Small intestine (tissue), 7 donors: ENCODE results near the gene FBN3. TPM values are rescaled to one million over a fixed set of nuclear protein-coding genes. Genes with fewer than 3 reads are reported as not detected.

Experiments used
- DNase-seq, 2 donors: peaks; one replicate each; pipeline versions ENCODE4 v3.0.0 to v3.0.0-alpha.2; 2013
- FAIRE-seq: peaks from 2 replicates; lab custom pipeline; 2012; peaks lifted over from hg19 to GRCh38; lab: Jason Lieb, UNC
- H3K27ac ChIP-seq, 3 donors: one replicate each; pipeline ENCODE4 v1.5.1; 2013; ENCODE audit warnings: low read length in 2 of 3, mild to moderate bottlenecking in 2 of 3, control low read depth in 1 of 3, inconsistent platforms in 1 of 3, low read depth in 1 of 3, moderate library complexity in 1 of 3
- H3K27me3 ChIP-seq, 3 donors: one replicate each; pipeline ENCODE4 v1.6.1; 2013; ENCODE audit warnings: low read length in 3 of 3, inconsistent platforms in 1 of 3; ENCODE audit not compliant: control insufficient read depth in 3 of 3, insufficient read depth in 3 of 3
- H3K36me3 ChIP-seq, 3 donors: one replicate each; pipeline ENCODE4 v1.6.1; 2013; ENCODE audit warnings: low read length in 3 of 3, inconsistent platforms in 1 of 3, low read depth in 1 of 3, mild to moderate bottlenecking in 1 of 3, moderate library complexity in 1 of 3; ENCODE audit not compliant: control insufficient read depth in 3 of 3, insufficient read depth in 2 of 3
- H3K4me1 ChIP-seq, 3 donors: one replicate each; pipeline ENCODE4 v1.6.1; 2013; ENCODE audit warnings: low read length in 2 of 3, inconsistent platforms in 1 of 3, low read depth in 1 of 3, mild to moderate bottlenecking in 1 of 3, moderate library complexity in 1 of 3; ENCODE audit not compliant: control insufficient read depth in 3 of 3, insufficient read depth in 2 of 3
- H3K4me3 ChIP-seq, 3 donors: one replicate each; pipeline ENCODE4 v1.5.1; 2013; ENCODE audit warnings: low read length in 3 of 3, control low read depth in 1 of 3, inconsistent platforms in 1 of 3, low read depth in 1 of 3, mild to moderate bottlenecking in 1 of 3, moderate library complexity in 1 of 3
- H3K9me3 ChIP-seq, 2 donors: one replicate each; pipeline ENCODE4 v1.6.1; 2013; ENCODE audit warnings: low read depth in 1 of 2, low read length in 1 of 2; ENCODE audit not compliant: control insufficient read depth in 2 of 2, insufficient read depth in 1 of 2
- WGBS, 3 donors: extraction: QIAGEN DNeasy Blood & Tissue Kit; methylation state at CpG; one replicate each; pipeline ENCODE4 v1.1.7; 2013; 5-methylcytosine and 5-hydroxymethylcytosine counted together
- polyA plus RNA-seq, 4 donors: library from polyadenylated mRNA; stranded (reverse) in 3 of 4; unstranded in 1 of 4; fragments of 200-250 nt in 3 of 4; fragments of 120-200 nt in 1 of 4; gene quantifications; one replicate each; pipeline versions ENCODE4 v1.2.1 to v1.2.3, GENCODE V29; 2013
- donor health status: healthy with polysubstance abuse.
- donor health status: control.
- donor health status: control.
- donor health status: Bipolar disorder and iron deficiency.
- donor health status: healthy.

Gene FBN3
- polyA plus RNA-seq, 4 donors = 0.04 to 2.5 TPM; not detected in 2

DNA sequence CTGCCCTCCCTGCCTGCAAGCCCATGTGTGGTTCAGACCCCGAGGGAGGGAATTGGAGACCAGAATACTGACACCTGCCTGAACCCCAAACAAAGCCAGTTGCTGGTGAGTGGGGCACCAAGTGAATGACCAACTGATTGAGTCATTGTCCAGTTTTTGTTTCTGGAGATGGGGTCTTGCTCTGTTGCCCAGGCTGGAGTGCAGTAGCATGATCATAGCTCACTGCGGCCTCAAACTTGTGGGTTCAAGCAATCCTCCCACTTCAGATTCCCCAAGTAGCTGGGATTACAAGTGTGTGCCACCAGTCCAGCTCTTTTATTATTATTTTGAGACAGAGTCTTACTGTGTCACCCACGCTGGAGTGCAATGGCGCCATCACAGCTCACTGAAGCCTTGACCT lies 92.9 kb downstream of the FBN3 start:
- FAIRE-seq (no peak), DNase-seq (no peak)
- H3K27ac ChIP-seq = no peak overlapping the region
- no peak overlapping the region for H3K4me3 ChIP-seq
- H3K36me3 ChIP-seq = peaks cover 0 to 58% (median 8%) of the 10 kb centered on the region in 3 donors
- WGBS, 3 donors = 81 to 84% (median 83%) methylated on average over 4 of the region's 4 CpGs
- peaks cover 0 to 12% (median 0%) of the 10 kb centered on the region in 3 donors for H3K4me1 ChIP-seq
- H3K9me3 ChIP-seq = no peaks in the 10 kb centered on the region
- no peaks in the 10 kb centered on the region for H3K27me3 ChIP-seq

- H3K36me3 ChIP-seq = peaks cover 0 to 38% (median under 1%) of the 10 kb centered on the region in 3 donors
- peak overlapping the region; percentile 74 to 97 (median 96) for H3K27ac ChIP-seq
- no peaks in the 10 kb centered on the region for H3K27me3 ChIP-seq
- no peaks in the 10 kb centered on the region for H3K9me3 ChIP-seq
- WGBS, 3 donors = 10 to 40% (median 39%) methylated on average over 9 of the region's 9 CpGs
- peak overlapping the region in 2 of 3 donors; percentile 49 to 70 for H3K4me3 ChIP-seq
- peak; percentile 84 to 95 for DNase-seq
- FAIRE-seq = no peak
- peaks cover 0 to 15% (median 0%) of the 10 kb centered on the region in 3 donors for H3K4me1 ChIP-seq
Measured at GRCh38 chr19:8054169-8054568, 95.2 kb downstream of the FBN3 start.

GRCh38 chr19:8052464-8052859 lies 96.9 kb downstream of the FBN3 start, which contains the start of gene CCL25:
Gene CCL25 (plus strand): TSS chr19:8052760. CDS start chr19:8053050, 290 bp downstream.
- H3K4me1 ChIP-seq = peaks cover 0 to 15% (median 0%) of the 10 kb centered on the region in 3 donors
- peaks cover 0 to 30% (median 0%) of the 10 kb centered on the region in 3 donors for H3K36me3 ChIP-seq
- H3K4me3 ChIP-seq = peak within 1 kb of the TSS in 2 of 3 donors; percentile 49 to 70
- DNase-seq (peak in 1 of 2 donors; percentile 65), FAIRE-seq (no peak)
- peak within 1 kb of the TSS; percentile 88 to 97 (median 96) for H3K27ac ChIP-seq
- 14 to 41% (median 24%) methylated on average over 6 to 7 of the region's 7 CpGs for WGBS, 3 donors
- no peaks in the 10 kb centered on the region for H3K9me3 ChIP-seq
- H3K27me3 ChIP-seq = no peaks in the 10 kb centered on the region

DNA sequence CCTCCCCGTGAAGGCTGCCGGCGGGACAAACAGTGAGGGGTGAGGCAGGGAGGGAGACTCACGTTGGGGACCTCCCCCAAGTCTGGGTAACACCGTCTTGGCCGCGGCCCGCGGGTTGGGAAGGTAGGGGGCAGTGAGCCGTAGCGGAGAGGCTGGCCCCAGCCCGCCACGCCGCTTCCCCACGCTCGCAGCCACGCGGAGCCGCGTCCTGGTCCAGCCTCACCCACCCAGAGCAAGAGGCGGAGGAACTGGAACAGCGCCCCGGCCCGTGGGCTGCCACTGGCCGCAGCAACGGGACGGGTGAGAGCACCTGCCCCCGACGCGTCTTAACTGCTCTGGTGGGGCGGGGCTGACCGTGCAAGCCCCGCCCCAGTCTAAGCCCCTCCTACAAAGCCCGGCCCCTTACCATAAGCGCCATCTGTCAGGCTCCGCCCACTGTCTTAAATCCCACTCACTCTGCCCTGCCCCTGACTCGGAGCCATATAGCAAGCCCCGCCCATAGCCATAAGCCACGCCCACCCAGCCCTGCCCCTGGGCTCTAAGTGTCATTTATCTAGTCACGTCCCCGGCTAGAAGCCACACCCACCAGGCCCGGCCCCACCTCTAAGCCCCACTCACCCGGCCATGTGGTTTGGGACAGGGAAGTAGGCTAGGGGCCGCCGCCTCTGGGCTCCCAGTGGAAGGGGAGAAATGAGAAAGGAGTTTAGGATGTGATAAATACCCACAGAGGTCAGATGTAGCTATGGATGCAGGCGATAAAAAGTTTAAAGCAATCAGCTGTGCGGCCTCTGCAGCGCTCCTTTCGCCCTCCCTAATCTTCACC lies 98.9 kb downstream of the FBN3 start:
- no peak for FAIRE-seq

DNA sequence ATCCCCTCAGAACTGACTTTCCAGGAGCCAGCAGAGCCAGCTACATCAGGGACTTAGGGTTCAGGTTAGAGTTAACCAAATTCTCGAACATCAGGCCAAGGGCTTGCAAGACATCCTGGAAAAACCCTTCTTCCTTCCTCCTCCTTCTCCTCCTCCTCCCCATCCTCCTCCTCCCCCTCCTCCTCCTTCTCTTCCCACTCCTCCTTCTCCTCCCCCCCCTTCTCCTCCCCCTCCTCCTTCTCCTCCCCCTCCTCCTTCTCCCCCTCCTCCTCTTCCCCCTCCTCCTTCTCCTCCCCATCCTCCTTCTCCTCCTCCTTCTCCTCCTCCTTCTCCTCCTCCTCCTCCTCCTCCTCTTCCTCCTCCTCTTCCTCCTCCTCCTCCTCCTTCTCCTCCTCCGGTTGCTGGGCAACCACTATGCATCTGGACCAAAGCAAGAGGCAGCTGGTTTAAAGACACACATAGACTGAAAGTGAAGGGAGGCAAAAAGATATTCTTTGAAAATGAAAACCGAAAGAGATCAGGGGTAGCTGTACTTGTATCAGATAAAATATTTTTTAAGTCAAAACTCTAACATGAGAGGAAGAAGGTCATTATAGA lies 102.7 kb downstream of the FBN3 start:
- Histone ChIP-seq H3K27me3 (no peaks in the 10 kb centered on the region), H3K4me1 (peaks cover 0 to 15% (median 0%) of the 10 kb centered on the region in 3 donors), H3K9me3 (no peaks in the 10 kb centered on the region), H3K36me3 (peaks cover 0 to 14% (median 0%) of the 10 kb centered on the region in 3 donors), H3K4me3 (no peak overlapping the region), H3K27ac (peak overlapping the region in 1 of 3 donors; percentile 28)
- no peak for DNase-seq
- no peak for FAIRE-seq
- WGBS, 3 donors = 48 to 60% (median 49%) methylated on average over 3 of the region's 3 CpGs

More for the DNA sequence above, 98.9 kb downstream of the FBN3 start:
- Histone ChIP-seq H3K4me1 (peaks cover 0 to 19% (median 0%) of the 10 kb centered on the region in 3 donors), H3K9me3 (no peaks in the 10 kb centered on the region), H3K36me3 (peaks cover 0 to 19% (median 0%) of the 10 kb centered on the region in 3 donors), H3K27ac (peak overlapping the region; percentile 69 to 88 (median 81)), H3K27me3 (no peaks in the 10 kb centered on the region), H3K4me3 (peak overlapping the region in 2 of 3 donors; percentile 33 to 64)
- peak; percentile 99 to 100 for DNase-seq
- WGBS, 3 donors = 3 to 10% (median 7%) methylated on average over 39 to 49 of the region's 49 CpGs

DNA sequence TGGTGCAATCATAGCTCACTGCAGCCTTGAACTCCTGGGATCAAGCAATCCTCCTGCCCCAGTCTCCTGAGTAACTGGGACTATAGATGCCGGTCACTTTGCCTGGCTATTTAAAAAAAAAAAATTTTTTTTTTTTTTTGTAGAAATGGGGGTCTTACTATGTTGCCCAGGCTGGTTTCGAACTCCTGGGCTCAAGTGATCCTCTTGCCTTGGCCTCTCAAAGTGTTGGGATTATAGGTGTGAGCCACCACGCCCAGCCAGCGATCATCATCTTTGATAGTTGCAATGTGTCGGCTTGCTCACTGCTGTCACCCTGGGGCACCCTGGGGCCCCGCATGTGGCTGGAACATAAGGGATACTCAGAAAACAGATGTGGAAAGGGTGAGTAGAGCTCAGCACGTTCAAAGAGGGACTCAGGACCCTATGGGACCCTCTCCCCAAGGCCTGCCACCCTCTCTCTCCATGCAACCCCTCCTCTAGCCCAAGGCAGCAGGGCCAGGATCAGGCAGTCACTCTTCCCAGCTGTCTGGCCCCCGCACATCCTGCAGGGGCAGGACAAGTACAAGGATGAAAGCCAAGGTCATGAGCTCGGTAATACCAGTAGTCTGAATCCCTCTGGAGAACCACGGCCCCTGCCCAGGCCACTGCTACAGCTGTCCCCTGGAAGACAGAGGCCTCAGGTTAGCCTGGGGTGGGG lies 103.4 kb downstream of the FBN3 start:
- DNase-seq (no peak), FAIRE-seq (no peak)
- H3K36me3 ChIP-seq = peaks cover 0 to 15% (median 0%) of the 10 kb centered on the region in 3 donors
- WGBS, 3 donors = 59 to 66% (median 63%) methylated on average over 10 of the region's 10 CpGs
- no peak overlapping the region for H3K4me3 ChIP-seq
- no peaks in the 10 kb centered on the region for H3K27me3 ChIP-seq
- peaks cover 0 to 19% (median 0%) of the 10 kb centered on the region in 3 donors for H3K4me1 ChIP-seq
- no peaks in the 10 kb centered on the region for H3K9me3 ChIP-seq
- H3K27ac ChIP-seq = peak overlapping the region in 1 of 3 donors; percentile 28

DNA sequence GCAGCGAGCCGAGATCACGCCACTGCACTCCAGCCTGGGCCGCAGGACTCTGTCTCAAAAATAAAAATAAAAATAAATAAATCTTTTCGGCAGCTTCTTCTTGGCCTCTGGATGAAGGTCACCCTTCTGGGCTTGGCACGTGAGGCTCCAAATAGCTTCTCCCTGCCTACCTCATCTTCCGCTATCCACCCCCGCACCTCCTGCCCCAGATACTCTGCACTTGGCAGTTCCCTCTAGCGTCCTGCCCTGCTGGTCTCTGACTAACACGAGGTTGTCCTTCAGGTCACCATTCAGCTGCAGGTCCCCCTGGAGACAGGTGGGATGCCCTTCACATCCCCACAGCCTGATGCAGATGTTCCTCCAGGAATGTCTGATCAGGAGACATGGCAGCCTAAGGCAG lies 105.4 kb downstream of the FBN3 start:
- DNase-seq (no peak), FAIRE-seq (no peak)
- Histone ChIP-seq H3K36me3 (peaks cover 0 to 15% (median 0%) of the 10 kb centered on the region in 3 donors), H3K27ac (no peak overlapping the region), H3K27me3 (no peaks in the 10 kb centered on the region), H3K4me1 (peaks cover 0 to 20% (median 0%) of the 10 kb centered on the region in 3 donors), H3K4me3 (no peak overlapping the region), H3K9me3 (peaks cover 0 to under 1% of the 10 kb centered on the region in 2 donors)
- 85 to 87% (median 86%) methylated on average over 10 of the region's 10 CpGs for WGBS, 3 donors

- H3K4me1 ChIP-seq = peaks cover 0 to 24% (median 0%) of the 10 kb centered on the region in 3 donors
- H3K27ac ChIP-seq = no peak overlapping the region
- H3K9me3 ChIP-seq = peaks cover 0 to 9% of the 10 kb centered on the region in 2 donors
- H3K27me3 ChIP-seq = no peaks in the 10 kb centered on the region
- H3K4me3 ChIP-seq = no peak overlapping the region
- 93 to 96% (median 96%) methylated on average over 9 of the region's 9 CpGs for WGBS, 3 donors
- FAIRE-seq (no peak), DNase-seq (no peak)
- H3K36me3 ChIP-seq = peaks cover 0 to 23% (median 0%) of the 10 kb centered on the region in 3 donors
Measured at GRCh38 chr19:8042900-8043299, 106.5 kb downstream of the FBN3 start.
